GM18502 (cell line): Measurements from ENCODE around the gene NFYB.
"Not testable (repeated sequence)": the region's sequence is repeated elsewhere in the genome, so short reads cannot be mapped to it uniquely, and the experiment has no call there.

Experiments
- ATAC-seq: cut with Tn5 transposase; IDR thresholded peaks from one replicate; pipeline ENCODE4 v1.9.1; 2021; ENCODE audit warnings: mild to moderate bottlenecking; ENCODE audit not compliant: unreplicated experiment, poor library complexity

Gene NFYB

DNA sequence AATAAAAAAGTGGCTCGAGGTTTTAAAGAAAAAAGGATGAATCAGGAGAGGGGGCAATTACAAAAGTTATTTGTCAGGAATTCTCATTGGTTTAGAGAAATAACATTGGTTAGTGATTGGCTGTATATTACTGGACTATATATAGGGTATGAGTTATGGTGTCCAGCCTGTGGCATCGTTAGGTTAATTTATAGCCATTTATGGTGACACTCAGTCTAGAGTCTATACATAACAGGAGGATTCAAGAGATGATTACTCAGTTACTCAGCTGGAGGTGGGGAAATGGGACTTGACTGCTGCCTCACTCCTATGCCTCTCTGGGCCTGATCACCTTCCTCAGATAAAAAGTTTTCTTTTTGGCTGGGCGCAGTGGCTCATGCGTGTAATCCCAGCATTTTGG lies 25.6 kb upstream of the NFYB start:
- ATAC-seq, result no peak

GRCh38 chr12:104163028-104163427 lies 25.0 kb upstream of the NFYB start:
- not testable (repeated sequence) for ATAC-seq

DNA sequence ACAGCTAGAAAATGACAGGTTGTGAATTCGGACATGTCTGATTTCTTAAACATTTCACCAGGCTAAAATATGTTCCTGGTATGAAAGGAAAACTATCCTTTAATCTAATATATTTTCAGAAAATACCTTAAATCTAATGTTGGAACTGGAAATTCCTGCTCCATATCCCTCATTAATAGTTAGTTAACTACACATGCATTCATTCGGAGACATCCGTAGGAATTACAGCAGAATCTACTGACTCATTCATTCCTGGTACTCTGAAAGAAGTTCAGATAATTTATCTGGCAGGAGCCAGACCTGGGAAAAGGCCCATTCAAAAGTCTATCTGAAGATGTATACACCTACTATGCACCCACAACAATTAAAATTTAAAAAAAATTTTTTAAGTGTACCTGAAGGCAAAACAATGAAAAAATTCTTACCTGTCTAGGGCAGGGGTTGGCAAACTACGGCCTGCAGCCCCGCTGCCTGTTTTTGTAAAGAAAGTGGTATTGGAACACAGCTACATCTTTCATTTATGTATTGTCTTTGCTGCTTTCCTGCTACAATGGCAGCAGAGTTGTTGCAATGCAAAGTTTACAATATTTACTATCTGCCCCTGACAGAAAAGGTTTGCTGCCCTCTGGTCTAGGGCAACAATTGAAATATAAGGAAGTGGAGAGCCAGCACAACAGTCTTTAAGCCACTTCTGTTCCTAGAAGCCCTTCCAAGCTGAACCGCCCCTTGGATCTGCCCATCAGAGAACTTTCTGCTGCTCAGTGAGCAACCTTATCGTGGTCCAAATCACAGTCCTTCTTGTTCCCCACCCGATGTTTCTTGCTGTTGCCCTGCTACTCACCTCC lies 17.9 kb upstream of the NFYB start:
- ATAC-seq, result no peak

GRCh38 chr12:104154806-104155205 lies 16.8 kb upstream of the NFYB start:
- no peak for ATAC-seq

DNA sequence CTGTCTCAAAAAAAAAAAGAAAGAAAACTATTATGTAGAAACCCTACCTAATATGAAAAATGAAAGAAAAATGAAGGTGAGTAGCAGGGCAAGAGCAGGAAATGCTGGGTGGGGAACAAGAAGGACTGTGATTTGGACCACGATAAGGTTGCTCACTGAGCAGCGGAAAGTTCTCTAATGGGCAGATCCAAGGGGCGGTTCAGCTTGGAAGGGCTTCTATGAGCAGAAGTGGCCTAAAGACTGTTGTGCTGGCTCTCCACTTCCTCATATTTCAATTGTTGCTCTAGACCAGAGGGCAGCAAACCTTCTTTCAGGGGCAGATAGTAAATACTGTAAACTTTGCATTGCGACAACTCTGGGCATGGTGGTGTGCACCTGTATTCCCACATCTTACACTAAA lies 16.3 kb upstream of the NFYB start:
- no peak for ATAC-seq

DNA sequence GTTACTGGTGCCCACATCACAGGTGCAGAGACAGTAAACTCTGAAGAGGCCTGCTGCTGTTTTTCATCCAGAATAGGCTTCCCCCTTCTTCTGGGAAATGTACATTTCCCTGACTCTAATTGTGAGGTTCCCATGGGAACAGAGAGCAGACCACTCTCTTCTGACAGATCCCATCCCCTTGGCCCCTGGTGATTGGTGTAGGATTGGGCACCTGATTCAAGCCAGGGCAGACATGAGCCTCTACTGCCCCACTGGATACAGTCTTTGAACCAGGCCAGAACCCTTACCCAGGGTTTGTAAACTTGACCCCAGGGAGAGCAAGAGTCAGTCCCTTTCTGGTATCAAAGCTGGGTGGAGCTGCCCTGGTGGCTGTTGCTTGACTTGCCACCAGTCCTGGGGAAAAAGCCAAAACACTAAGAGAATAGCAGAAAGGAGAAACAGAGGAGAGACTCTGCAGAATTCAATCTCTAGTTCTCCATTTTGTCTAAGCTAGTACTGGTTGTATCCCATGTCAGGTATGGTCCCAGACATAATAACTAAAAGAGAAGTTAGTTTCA lies 14.8 kb upstream of the NFYB start:
- no peak for ATAC-seq

DNA sequence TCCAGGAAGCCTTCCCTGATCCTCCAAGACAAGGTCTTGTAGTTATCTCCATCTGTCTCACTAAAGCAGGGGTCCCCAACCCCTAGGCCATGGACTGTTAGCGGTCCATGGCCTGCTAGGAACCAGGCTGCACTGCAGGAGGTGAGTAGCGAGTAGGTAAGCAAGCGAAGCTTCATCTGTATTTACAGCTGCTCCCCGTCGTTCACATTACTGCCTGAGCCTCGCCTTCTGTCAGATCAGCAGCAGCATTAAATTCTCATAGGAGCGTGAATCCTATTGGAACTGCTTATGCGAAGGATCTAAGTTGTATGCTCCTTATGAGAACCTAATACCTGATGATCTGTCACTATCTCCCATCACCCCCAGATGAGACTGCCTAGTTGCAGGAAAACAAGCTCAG lies 12.4 kb upstream of the NFYB start:
- no peak for ATAC-seq

DNA sequence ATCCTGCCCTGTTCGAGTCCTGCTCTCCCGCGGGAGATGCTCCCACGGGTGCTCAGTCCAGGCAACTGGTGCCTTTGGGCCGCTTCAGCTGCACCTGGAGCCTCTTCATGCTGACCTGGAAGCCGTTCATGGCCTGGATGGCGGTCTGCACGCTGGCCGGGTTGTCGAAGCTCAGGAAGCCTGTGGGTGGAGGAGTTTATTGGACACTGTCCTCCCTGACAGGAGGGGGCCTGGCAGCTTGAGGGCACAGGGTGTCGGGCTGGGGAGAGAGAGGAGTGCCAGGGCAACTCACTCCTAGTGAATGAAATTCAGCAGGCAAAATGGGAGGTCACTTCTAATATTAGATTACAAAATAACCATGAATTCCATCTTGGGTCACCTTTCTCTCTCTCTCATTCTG lies 9.3 kb upstream of the NFYB start:
- no peak for ATAC-seq

DNA sequence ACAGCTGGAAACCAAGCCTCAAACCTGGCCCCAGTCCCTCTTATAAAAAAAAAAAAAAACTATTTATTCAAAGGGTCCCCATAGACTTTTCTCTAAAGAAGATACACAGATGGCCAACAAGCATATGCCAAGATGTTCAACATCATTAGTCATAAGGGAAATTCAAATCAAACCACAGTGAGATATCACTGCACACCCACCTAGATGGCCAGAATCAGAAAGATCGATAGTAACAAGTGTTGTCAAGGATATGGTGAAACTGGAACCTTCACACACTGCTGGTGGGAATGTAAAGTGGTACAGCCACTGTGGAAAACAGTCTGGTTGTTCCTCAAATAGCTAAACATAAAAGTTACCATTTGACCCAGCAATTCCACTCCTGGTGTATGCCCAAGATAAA lies 5.9 kb upstream of the NFYB start:
- no peak for ATAC-seq

- ATAC-seq, result no peak
Observed at GRCh38 chr12:104143002-104143401, 5.0 kb upstream of the NFYB start.

GRCh38 chr12:104142543-104142942 lies 4.5 kb upstream of the NFYB start:
- no peak for ATAC-seq

- no peak for ATAC-seq
Observed at GRCh38 chr12:104138797-104139152, 765 bp upstream of the NFYB start.

DNA sequence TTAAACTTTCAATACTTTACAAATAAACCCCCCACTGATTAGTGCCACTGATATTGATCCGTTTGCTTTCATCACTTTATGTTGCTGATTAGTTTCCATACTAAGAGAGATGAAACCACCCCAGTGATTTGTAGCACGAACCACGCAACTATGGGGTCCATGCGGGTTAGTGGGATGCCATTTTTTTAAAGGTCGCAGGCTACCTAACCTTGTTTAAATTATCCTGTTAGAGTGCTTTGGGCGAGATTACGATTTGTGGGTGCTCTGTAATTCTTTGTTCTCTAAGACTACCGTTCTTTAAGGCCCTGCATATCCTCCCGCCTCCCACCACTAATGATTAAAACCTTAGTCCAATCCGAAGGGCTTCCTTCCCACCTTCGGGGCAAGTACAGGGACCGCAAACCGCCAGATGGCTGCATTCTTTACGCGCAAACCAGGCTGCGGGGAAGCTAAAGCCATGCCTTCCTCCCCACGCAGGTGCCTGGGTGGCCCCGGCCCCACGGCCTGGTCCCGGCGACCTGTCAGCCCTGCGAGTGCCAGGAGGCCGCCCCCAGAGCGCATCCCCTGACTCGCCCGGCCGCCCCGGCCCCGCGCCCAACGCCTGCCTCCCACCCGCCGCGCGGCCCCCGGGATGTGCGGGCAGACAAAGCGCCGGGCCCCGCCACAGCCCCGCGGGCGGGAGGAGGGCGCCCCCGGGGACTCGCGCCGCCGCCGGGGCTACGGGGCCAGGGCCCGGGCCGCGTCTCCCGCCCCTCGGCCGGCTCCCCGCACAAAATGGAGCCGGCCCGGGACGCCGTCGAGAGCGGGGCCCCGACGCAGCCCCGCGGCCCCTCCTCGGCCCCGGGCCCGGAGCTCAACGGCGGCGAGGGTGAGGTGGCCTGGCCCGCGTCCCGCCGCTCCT lies 759 bp downstream of the NFYB start:
- peak; percentile 36 for ATAC-seq

- ATAC-seq, result no peak
Observed at GRCh38 chr12:104136577-104136976, 1.4 kb downstream of the NFYB start.

DNA sequence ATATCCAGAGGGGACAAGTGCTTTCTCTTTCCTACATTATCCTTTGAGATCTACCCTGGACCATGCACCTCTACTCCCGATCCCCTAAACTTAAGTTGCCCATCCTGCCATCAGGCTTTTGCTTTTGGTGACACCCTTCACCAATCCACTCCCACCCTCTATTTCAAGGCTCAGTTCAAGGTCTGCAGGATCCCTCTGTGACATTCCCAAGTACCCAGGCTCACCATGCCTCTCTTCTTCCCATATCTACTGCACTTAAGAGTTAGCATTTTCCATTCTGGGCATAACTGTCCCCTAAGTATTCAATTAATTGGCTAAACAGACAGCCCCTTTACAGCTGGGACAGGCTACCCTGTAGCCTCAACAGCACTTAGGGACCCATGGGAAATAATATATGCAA lies 3.1 kb downstream of the NFYB start:
- ATAC-seq, result no peak

DNA sequence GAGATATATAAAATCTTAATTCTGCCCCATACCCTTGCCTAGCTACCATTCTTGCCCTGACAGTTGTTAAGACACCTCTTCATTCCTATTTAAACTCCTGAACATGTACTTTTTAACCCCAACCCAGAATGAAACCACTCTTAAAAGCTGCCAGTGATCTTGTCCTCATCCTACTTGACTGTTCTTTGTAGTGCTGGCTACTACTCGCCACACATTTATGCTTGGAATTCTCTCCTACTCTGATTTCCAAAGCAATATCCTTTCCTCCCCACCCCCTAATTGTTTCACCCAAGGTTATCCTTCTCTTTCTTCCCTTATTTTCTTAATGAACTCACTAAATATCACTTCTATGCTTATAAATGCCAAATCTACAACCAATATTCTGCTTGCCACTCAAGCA lies 4.1 kb downstream of the NFYB start:
- no peak for ATAC-seq

GRCh38 chr12:104133321-104133720 lies 4.7 kb downstream of the NFYB start:
- ATAC-seq, result no peak

DNA sequence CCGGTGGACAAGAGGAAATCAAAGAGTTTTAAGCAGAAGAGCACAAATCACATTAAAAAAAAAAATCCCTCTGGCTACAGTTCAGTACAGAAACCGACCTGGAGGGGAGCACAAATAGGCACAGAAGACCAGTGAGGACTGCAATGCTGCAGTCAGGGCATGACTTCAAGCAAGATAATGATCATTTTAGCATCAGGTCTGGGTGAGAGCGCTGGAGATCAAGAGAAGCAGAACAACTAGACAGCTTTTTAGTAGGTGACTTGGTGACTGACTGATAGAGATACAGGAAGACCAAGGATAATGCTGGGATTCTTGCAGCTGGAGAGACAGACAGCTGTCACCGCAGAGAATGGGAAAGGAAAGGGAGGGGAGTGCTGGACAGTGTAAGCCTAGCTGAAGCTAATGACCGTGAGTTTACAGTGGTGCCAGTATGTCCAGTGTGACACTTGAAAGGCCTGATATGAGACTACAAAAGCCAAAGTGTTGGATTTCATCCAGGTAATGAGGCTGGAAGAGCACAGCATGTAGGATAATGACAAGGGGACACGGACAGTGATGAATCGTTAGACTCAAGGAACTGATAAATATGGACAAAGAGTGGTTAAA lies 5.6 kb downstream of the NFYB start:
- ATAC-seq, result no peak

- no peak for ATAC-seq
Observed at GRCh38 chr12:104131609-104132008, 6.4 kb downstream of the NFYB start.

GRCh38 chr12:104130760-104131159 lies 7.2 kb downstream of the NFYB start:
- no peak for ATAC-seq

DNA sequence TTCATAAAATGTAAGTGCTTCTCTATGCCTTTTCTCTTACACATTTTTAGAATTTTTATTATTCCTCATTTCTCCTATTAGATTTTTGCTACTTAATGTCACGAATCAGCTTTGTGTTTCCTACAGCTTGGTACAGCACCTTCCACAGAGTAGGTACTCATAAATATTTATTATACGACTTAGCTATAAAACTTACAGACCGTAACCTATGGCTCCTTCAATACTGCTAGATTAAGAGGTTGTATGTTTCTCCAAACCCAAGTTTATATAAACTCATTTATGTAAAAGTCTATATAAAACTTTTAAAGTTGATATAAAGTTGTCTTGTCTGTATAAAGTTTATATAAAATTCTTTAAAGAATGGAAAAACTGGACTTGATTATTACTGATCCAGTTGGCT lies 11.5 kb downstream of the NFYB start:
- no peak for ATAC-seq
